ENCODE results near the gene FAM117B. TPM values are rescaled to one million over a fixed set of nuclear protein-coding genes. Genes with fewer than 3 reads are reported as not detected.

The FAM117B gene
- total RNA-seq, 1 experiment from 2014 or later, result 9.1 TPM

- ATAC-seq, result no peak
- no peaks in the 10 kb centered on the region for H3K9me2 ChIP-seq (ENCODE audit: insufficient read depth)
- no peaks in the 10 kb centered on the region for H3K79me2 ChIP-seq (ENCODE audit: insufficient read depth, low read length)
- H3K4me2 ChIP-seq (ENCODE audit: low read length), result no peak overlapping the region
- DNase-seq (ENCODE audit: low read depth, low spot score), result no peak
- ChIA-PET RAD21 (ENCODE audit: low non-redundant PET in 1 of 2, low total read pairs in 2 of 2, uncharacterized antibody in 2 of 2, unreplicated experiment in 2 of 2) (no interaction called here), POLR2A (no interaction called here), CTCF (no interaction called here)
- TF ChIP-seq SP1 (IDR thresholded peaks at IDR 0.05; ENCODE audit: low read depth) (no peak), EGR1 (IDR thresholded peaks at IDR 0.05; ENCODE audit: low read depth) (no peak), ELF1 (IDR thresholded peaks at IDR 0.05; ENCODE audit: borderline replicate concordance, low read depth) (no peak), JUND (IDR thresholded peaks at IDR 0.05) (no peak), TCF7L2 (IDR thresholded peaks at IDR 0.05; ENCODE audit: borderline replicate concordance, extremely low read depth, insufficient read depth, insufficient read length) (no peak), CEBPB (IDR thresholded peaks at IDR 0.05; ENCODE audit: low read depth) (no peak)
- TF ChIP-seq, protein P1, sequence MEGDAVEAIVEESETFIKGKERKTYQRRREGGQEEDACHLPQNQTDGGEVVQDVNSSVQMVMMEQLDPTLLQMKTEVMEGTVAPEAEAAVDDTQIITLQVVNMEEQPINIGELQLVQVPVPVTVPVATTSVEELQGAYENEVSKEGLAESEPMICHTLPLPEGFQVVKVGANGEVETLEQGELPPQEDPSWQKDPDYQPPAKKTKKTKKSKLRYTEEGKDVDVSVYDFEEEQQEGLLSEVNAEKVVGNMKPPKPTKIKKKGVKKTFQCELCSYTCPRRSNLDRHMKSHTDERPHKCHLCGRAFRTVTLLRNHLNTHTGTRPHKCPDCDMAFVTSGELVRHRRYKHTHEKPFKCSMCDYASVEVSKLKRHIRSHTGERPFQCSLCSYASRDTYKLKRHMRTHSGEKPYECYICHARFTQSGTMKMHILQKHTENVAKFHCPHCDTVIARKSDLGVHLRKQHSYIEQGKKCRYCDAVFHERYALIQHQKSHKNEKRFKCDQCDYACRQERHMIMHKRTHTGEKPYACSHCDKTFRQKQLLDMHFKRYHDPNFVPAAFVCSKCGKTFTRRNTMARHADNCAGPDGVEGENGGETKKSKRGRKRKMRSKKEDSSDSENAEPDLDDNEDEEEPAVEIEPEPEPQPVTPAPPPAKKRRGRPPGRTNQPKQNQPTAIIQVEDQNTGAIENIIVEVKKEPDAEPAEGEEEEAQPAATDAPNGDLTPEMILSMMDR (IDR thresholded peaks at IDR 0.05 in 2 of 3, conservative IDR thresholded peaks at IDR 0.05 in 1 of 3; ENCODE audit: borderline replicate concordance in 1 of 3, insufficient read depth in 1 of 3, low read depth in 2 of 3, low read length in 2 of 3), result no peak
- no peak overlapping the region for H2AFZ ChIP-seq (ENCODE audit: low read depth, low read length, poor library complexity, severe bottlenecking)
- H3K27ac ChIP-seq (ENCODE audit: low read depth, low read length), result no peak overlapping the region
- H3K9me3 ChIP-seq (ENCODE audit: control insufficient read depth in 1 of 2, insufficient read depth in 1 of 2, low read depth in 1 of 2, low read length in 2 of 2), result no peaks in the 10 kb centered on the region
- no peaks in the 10 kb centered on the region for H3K4me1 ChIP-seq (ENCODE audit: control insufficient read depth in 1 of 2, insufficient read depth in 2 of 2, low read length in 2 of 2)
- H4K20me1 ChIP-seq (ENCODE audit: insufficient read depth), result no peaks in the 10 kb centered on the region
- intact Hi-C loops (cut with micrococcal nuclease), result no loop called here
- H3K36me3 ChIP-seq (ENCODE audit: control insufficient read depth in 1 of 2, insufficient read depth in 2 of 2, low read length in 2 of 2), result no peaks in the 10 kb centered on the region
- H3K4me3 ChIP-seq (replicated peaks in 1 of 2; ENCODE audit: low read depth in 1 of 2, low read length in 2 of 2), result no peak overlapping the region
- H3K9ac ChIP-seq (ENCODE audit: low read length), result no peak overlapping the region
- no TSS peak for BruUV-seq (replicated peaks)
- no peaks in the 10 kb centered on the region for H3K27me3 ChIP-seq (ENCODE audit: insufficient read depth, low read length)
These were observed 138.7 kb downstream of the FAM117B start for GRCh38 chr2:202773301-202773973.

DNA sequence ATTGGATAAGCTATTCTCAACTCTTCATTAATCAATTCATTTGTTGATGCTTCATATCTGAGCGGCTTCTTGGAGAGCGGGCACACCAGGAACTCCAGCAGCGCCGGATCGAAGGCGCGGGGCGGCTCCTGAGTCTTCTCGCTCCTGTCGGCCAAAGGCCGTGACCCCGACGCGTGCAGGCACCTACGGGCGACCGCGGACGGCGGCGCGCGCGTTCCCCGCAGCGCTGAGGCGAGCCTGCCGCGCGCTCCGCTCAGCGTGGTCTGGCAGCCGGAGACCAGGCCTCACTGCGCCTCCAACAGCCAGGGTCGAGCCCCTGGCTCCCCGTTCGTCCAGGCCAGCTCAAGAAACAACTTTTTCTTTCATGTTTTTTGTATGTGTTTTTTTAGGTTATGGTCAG is 139.3 kb downstream of the FAM117B start:
- H3K9ac ChIP-seq (ENCODE audit: low read length), result no peak overlapping the region
- intact Hi-C loops (cut with micrococcal nuclease), result no loop called here
- H3K9me2 ChIP-seq (ENCODE audit: insufficient read depth), result no peaks in the 10 kb centered on the region
- ChIA-PET CTCF (no interaction called here), RAD21 (ENCODE audit: low non-redundant PET in 1 of 2, low total read pairs in 2 of 2, uncharacterized antibody in 2 of 2, unreplicated experiment in 2 of 2) (no interaction called here), POLR2A (no interaction called here)
- no peaks in the 10 kb centered on the region for H3K9me3 ChIP-seq (ENCODE audit: control insufficient read depth in 1 of 2, insufficient read depth in 1 of 2, low read depth in 1 of 2, low read length in 2 of 2)
- H3K79me2 ChIP-seq (ENCODE audit: insufficient read depth, low read length), result no peaks in the 10 kb centered on the region
- no peak overlapping the region for H3K27ac ChIP-seq (ENCODE audit: low read depth, low read length)
- no peak overlapping the region for H3K4me2 ChIP-seq (ENCODE audit: low read length)
- H3K36me3 ChIP-seq (ENCODE audit: control insufficient read depth in 1 of 2, insufficient read depth in 2 of 2, low read length in 2 of 2), result no peaks in the 10 kb centered on the region
- H4K20me1 ChIP-seq (ENCODE audit: insufficient read depth), result no peaks in the 10 kb centered on the region
- ATAC-seq, result no peak
- H2AFZ ChIP-seq (ENCODE audit: low read depth, low read length, poor library complexity, severe bottlenecking), result no peak overlapping the region
- H3K4me3 ChIP-seq (replicated peaks in 1 of 2; ENCODE audit: low read depth in 1 of 2, low read length in 2 of 2), result no peak overlapping the region
- no peaks in the 10 kb centered on the region for H3K27me3 ChIP-seq (ENCODE audit: insufficient read depth, low read length)
- TF ChIP-seq SP1 (IDR thresholded peaks at IDR 0.05; ENCODE audit: low read depth) (no peak), REST (IDR thresholded peaks at IDR 0.05; ENCODE audit: low read depth) (no peak), TCF7L2 (IDR thresholded peaks at IDR 0.05; ENCODE audit: borderline replicate concordance, extremely low read depth, insufficient read depth, insufficient read length) (no peak), POLR2AphosphoS5 (IDR thresholded peaks at IDR 0.05; ENCODE audit: low read depth, low read length) (no peak), CBX3 (IDR thresholded peaks at IDR 0.05; ENCODE audit: low read depth) (no peak), EZH2 (IDR thresholded peaks at IDR 0.05) (no peak), FOSL1 (IDR thresholded peaks at IDR 0.05; ENCODE audit: low read depth) (no peak), EGR1 (IDR thresholded peaks at IDR 0.05; ENCODE audit: low read depth) (no peak)
- TF ChIP-seq, protein P2, sequence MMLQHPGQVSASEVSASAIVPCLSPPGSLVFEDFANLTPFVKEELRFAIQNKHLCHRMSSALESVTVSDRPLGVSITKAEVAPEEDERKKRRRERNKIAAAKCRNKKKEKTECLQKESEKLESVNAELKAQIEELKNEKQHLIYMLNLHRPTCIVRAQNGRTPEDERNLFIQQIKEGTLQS (IDR thresholded peaks at IDR 0.05), result no peak
- DNase-seq (ENCODE audit: low read depth, low spot score), result no peak
- no peaks in the 10 kb centered on the region for H3K4me1 ChIP-seq (ENCODE audit: control insufficient read depth in 1 of 2, insufficient read depth in 2 of 2, low read length in 2 of 2)
- no TSS peak for BruUV-seq (replicated peaks)
